ENCODE results near the gene DCLRE1A.
A peak's percentile ranks its signal among the peaks of the same experiment; 100 is the strongest.

Gene DCLRE1A

GRCh38 chr10:113859261-113859660 lies 5.4 kb upstream of the DCLRE1A start:
- TF ChIP-seq, protein P1, sequence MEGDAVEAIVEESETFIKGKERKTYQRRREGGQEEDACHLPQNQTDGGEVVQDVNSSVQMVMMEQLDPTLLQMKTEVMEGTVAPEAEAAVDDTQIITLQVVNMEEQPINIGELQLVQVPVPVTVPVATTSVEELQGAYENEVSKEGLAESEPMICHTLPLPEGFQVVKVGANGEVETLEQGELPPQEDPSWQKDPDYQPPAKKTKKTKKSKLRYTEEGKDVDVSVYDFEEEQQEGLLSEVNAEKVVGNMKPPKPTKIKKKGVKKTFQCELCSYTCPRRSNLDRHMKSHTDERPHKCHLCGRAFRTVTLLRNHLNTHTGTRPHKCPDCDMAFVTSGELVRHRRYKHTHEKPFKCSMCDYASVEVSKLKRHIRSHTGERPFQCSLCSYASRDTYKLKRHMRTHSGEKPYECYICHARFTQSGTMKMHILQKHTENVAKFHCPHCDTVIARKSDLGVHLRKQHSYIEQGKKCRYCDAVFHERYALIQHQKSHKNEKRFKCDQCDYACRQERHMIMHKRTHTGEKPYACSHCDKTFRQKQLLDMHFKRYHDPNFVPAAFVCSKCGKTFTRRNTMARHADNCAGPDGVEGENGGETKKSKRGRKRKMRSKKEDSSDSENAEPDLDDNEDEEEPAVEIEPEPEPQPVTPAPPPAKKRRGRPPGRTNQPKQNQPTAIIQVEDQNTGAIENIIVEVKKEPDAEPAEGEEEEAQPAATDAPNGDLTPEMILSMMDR (conservative IDR thresholded peaks at IDR 0.05; ENCODE audit: control insufficient read depth, insufficient read depth, low read depth, low read length) = no peak
- DNase-seq (ENCODE audit: low read depth) = no peak
- no peak overlapping the region for H3K4me3 ChIP-seq (ENCODE audit: control insufficient read depth, low read depth, low read length)

GRCh38 chr10:113858541-113858940 lies 4.7 kb upstream of the DCLRE1A start:
- TF ChIP-seq, protein P1 (conservative IDR thresholded peaks at IDR 0.05; ENCODE audit: control insufficient read depth, insufficient read depth, low read depth, low read length) = no peak
- DNase-seq (ENCODE audit: low read depth) = peak; percentile 45
- no peak overlapping the region for H3K4me3 ChIP-seq (ENCODE audit: control insufficient read depth, low read depth, low read length)

DNA sequence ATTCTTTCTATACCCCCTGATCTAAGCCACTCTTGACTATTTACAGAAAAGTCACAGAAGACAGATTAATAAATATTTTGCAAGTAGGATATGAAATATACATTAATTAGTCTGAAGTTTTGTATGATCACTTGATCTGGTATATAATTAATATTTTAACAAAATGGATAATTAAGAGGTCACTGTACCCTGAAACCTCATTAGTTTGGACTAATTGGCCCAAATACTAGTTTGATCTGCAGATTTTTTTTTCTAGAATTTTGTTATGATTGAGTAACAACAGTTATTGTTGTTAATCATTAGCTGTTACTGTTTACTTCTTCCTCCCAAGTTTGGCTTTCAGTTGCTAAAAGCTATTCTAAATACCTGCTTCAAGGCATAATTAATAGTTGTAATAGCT lies 3.3 kb upstream of the DCLRE1A start:
- TF ChIP-seq, protein P1 (conservative IDR thresholded peaks at IDR 0.05; ENCODE audit: control insufficient read depth, insufficient read depth, low read depth, low read length) = no peak
- peak; percentile 11 for DNase-seq (ENCODE audit: low read depth)
- no peak overlapping the region for H3K4me3 ChIP-seq (ENCODE audit: control insufficient read depth, low read depth, low read length)

- peak overlapping the region; percentile 15 for H3K4me3 ChIP-seq (ENCODE audit: control insufficient read depth, low read depth, low read length)
- DNase-seq (ENCODE audit: low read depth) = peak; percentile 23
- TF ChIP-seq, protein P1 (conservative IDR thresholded peaks at IDR 0.05; ENCODE audit: control insufficient read depth, insufficient read depth, low read depth, low read length) = no peak
These were observed 2.7 kb upstream of the DCLRE1A start for GRCh38 chr10:113856563-113856962.

DNA sequence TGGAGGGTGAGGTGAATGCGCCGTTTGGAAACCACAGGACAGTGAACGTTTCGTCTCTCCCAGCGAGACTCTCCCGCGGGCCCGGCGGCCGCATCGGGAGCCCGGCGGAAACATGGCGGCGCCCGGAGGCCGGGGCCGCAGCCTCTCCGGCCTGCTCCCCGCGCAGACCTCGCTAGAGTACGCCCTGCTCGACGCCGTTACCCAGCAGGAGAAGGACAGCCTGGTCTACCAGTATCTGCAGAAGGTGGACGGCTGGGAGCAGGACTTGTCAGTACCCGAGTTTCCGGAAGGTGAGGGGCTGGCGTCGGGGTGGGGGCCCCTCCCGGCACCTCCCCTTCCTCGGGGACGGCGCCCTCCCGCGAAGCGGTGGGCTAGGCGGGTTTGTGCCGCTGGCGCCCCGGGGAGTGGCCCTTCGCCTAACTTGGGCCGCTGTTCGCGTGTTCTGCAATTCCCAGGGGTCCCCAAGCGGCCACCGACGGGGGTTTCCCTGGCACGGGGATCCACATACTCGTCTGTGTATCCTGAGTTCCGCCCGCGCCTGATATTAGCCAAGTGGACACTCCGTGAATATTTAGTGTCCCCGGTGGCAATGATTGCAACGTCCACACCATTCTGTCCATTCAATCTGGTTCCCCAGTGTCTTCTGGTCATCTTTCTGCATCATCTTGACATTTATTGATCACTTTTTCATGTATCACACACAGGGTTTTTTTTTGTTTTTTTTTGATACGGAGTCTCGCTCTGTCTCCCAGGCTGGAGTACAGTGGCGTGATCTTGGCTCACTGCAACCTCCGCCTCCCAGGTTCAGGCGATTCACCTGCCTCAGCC lies 1.1 kb upstream of the DCLRE1A start:
- DNase-seq (ENCODE audit: low read depth) = peak; percentile 26
- peak overlapping the region; percentile 91 for H3K4me3 ChIP-seq (ENCODE audit: control insufficient read depth, low read depth, low read length)
- TF ChIP-seq, protein P1 (conservative IDR thresholded peaks at IDR 0.05; ENCODE audit: control insufficient read depth, insufficient read depth, low read depth, low read length) = no peak

DNA sequence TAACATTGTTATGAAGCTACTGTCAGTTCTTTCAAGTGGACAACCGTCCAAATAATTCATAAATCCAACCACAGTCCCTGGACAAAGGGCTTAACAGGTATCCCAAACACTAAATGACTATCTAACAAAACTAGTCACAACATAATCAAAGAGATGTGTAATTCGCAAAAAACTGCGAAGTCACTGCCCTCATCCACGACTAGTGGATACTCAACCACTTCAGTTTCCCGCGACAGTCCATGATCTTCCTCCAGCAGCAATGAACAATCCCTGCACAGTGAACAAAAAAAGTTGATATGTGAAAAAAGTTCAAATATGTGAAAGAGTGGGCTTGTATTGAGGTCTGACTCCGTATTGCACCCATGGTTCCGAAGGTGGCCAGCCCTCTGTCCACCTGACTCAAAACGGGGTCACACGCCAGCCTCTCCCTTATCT lies 287 bp downstream of the DCLRE1A start:
- peak overlapping the region; percentile 91 for H3K4me3 ChIP-seq (ENCODE audit: control insufficient read depth, low read depth, low read length)
- TF ChIP-seq, protein P1 (conservative IDR thresholded peaks at IDR 0.05; ENCODE audit: control insufficient read depth, insufficient read depth, low read depth, low read length) = no peak
- DNase-seq (ENCODE audit: low read depth) = no peak
